Germinal center (tissue), 1 donor: ENCODE measurements around the gene OTOGL.
A peak's percentile ranks its signal among the peaks of the same experiment; 100 is the strongest.
"Not testable (repeated sequence)": the region's sequence is repeated elsewhere in the genome, so short reads cannot be mapped to it uniquely, and the experiment has no call there.

Experiments
- DNase-seq: peaks from one replicate; pipeline ENCODE4 v3.0.0; 2012; ENCODE audit warnings: mixed read lengths, low spot score

OTOGL gene

DNA sequence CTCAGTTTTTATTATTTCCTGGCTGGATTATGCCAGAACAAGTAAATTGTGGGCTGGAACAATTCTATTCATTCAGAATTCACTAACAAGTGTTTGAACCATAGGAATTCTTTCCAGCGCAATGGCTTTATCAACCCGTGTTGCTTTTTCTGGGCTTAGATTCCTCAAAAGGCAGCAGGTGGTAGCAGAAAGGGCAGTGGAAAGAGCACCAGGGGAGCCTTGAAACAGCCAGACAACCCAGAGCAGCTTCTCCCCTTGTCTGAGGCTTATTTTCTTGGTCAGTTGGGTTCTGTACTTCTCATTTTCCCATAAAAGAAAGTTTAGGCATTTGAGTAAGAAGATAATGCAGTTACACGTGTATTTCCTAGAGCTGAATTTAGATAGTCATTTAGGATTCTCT is 130.7 kb downstream of the OTOGL start:
- no peak for DNase-seq

DNA sequence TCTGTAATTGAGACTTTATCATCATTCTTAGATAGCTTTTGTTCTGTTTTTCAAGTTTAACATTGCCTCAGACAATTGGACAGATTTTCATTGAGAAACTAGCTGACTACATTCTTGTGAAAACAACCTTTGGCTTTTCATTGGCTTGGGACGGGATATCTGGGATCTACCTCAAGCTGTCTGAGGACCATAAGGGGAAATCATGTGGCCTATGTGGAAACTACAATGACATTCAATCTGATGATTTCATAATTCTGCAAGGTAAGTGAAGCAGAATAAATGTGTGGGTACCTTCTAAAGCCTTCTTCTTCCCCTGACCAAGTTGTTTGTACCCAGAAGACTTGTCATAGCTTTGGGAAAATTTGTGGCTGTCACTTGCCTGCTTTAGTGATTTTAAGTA is 133.5 kb downstream of the OTOGL start:
- DNase-seq = no peak

DNA sequence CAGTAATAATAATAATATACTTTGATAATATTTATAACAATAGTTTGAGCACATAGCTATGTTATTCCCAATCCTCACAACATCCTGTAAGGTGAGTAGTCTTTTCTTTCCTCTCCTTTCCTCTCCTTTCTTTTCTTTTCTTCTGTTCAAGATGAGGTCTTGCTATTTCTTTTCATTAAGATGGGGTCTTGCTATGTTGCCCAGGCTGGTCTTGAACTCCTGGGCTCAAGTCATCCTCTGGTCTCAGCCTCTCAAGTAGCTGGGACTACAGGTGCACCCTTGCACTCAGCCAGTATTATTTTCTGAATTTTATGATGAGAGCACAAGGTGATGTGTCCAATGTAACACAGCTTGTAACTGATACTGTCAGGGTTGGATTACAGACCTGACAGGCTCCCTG is 134.6 kb downstream of the OTOGL start:
- DNase-seq = no peak

DNA sequence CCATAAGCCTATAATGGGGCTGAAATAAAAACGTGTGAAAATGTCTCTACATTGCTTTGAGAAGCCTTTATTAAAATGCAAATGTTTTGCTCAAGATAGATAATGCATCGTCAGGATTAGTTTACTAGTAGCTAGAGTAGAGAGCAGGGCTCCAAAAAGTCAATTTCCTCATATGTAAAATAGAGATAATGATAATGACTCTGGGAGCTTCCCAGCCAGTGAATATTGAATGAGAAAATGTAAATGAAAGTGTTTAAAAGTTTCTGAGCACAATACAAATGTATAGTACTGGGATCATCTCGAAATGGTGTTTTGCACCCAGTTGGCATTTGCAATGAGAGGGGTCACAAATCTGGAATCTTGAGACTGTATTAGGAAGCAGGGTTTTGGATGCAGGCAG is 135.3 kb downstream of the OTOGL start:
- no peak for DNase-seq

DNA sequence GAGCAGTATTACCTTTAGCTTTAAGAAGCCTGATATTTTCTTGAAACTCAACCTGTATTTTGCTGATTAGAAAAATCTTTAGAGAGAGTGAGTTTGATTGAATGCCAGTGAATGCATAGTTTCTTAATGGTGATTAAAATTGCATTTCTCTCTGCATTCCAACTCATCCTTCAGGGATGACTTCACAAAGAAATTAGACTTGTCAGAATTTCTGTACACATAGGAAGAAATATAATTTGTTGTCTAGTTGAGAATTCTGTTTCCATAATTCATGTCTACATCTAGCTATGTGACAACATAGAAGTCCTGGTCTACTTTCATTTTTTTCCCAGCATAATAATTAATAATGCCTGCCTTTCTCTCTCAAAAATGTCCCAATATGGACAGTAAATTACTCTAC is 136.6 kb downstream of the OTOGL start:
- DNase-seq = no peak

DNA sequence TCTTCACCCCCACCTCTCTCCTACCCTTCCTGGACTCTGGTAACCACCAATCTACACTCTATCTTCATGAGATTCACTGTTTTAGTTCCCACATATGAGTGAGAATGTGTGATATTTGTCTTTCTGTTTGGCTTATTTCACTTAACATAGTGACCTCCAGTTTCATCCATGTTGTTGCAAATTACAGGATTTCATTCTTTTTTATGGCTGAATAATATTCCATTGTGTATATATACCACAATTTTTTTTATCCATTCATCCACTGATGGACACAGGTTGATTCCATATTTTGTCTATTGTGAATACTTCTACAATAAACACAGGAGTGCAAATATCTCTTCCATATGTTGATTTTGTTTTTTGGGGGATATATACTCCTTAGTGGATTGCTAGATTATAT is 140.5 kb downstream of the OTOGL start:
- no peak for DNase-seq

DNA sequence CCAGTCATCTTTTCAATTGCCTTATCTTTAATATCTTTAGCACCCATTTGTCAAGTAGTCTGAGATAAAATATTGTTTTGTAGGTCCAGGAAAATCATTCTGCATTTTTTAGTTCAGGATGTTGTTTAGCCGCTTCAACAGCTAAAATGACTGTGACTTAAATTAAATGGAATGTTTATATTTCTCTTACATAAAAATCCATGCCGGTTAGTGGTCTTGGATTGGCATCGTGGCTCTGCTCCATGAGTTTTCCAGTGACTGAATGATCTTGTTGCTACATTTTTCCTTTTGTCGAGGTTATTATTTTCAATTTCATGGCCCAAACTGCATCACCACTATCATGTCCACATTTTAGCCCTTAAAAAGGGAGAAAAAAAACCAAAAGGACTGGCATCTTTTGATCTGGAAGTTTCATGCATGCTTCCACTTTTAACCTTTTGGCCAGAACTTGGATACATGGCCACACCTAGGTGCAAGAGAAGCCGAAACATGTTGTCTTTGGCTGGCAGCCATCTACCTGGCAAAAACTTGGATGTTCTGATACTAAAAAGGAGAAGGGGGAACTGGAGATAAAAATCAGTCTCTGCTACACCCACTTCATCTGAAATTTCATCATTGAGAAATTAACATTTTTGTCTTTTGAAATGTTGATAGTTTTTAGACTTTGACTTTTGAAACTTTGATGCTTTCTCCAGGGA is 142.4 kb downstream of the OTOGL start:
- DNase-seq = no peak

DNA sequence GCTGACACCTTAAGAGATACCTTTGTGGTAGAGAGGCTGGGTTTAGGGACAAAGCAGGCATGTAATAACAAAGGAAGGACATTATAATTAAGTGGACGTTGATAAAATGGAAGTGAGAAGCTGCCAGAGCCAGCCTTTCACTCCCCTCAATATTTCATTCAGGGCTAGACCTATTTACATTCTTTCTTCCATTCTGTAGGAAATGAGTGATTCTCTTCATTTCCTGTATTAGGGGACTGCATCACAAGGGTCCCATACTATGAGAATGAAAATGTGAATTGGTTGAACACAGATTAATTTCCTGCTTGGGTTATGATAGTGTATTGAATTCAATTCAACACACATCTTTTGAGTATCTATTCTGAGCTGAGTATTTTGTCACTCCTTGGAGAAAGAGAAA is 143.0 kb downstream of the OTOGL start:
- no peak for DNase-seq

DNA sequence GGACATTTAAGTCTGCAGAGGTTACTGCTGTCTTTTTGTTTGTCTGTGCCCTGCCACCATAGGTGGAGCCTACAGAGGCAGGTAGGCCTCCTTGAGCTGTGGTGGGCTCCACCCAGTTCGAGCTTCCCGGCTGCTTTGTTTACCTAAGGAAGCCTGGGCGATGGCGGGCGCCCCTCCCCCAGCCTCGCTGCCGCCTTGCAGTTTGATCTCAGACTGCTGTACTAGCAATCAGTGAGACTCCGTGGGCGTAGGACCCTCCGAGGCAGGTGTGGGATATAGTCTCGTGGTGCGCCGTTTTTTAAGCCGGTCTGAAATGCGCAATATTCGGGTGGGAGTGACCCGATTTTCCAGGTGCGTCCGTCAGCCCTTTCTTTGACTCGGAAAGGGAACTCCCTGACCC is 150.2 kb downstream of the OTOGL start:
- not testable (repeated sequence) for DNase-seq

DNA sequence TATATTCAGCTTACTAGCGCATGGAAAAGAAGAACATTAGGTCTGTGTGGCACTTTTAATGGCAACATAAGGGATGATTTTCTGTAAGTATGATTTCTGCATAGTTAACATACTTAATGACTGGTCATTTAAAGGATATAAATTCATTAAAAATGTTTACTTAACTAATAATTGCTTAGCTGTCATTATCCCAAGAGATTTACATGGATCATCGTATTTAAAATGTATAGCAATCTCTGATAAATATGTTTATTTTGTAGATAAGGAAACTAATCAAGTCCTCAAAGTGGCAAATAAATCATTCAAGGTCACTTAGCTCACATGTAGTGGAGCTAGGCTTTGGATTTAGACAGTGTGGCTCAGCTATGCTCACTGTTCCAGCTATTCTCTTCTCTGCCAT is 158.6 kb downstream of the OTOGL start:
- no peak for DNase-seq

DNA sequence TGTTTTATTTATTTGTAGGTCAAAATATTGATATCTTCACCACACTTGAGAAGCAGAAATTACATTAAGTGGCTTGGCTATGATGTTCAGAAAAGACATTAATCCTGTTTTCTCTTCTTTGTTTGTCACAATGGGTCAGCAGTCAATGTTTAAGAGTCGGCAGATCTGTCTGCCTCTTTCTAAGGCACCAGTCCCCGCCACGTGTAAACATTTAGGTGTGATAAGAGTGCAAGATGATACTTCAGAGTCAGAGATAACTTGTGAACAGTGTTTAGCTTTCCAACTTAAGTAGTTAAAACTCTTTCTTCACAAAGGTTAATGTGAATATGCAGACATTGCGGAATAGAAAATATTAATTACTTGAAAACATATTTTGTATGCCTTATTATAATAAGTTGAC is 160.9 kb downstream of the OTOGL start:
- no peak for DNase-seq

DNA sequence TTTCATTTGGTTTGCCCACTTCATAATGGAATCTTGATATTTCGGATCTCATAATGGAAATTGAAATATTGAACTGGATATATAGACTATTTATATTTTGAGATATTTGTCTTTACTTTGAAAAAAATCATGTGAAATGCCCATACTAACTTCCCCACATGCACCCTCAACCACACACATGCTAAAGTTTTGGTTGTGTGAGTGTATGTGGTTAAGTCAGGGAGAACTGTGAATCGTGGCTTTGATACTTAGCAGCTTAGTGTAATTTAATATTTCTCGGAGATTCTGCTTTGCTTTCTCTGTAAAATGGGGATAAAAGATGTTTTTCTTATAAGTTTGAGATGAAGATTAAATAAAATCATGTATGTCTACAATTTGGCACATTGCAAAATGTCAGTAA is 162.1 kb downstream of the OTOGL start:
- no peak for DNase-seq

DNA sequence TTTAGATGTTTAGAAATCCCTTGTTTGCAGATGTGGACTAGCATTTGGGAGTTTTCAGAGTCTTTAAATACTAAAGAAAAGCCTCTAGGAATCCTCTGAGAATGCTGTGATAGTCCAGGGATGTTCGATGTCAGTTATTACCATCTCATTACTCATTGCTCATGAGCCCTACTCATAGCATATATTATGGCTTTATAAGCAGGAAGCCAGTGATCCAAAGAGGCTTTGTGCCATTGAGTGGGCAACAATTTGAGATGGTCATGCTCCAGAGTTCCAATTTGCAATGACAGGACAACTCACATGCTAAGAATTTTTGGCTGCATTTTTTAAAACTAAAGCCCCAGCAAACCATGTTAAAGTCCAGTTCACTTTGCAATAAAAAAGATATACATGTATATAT is 163.0 kb downstream of the OTOGL start:
- DNase-seq = no peak

DNA sequence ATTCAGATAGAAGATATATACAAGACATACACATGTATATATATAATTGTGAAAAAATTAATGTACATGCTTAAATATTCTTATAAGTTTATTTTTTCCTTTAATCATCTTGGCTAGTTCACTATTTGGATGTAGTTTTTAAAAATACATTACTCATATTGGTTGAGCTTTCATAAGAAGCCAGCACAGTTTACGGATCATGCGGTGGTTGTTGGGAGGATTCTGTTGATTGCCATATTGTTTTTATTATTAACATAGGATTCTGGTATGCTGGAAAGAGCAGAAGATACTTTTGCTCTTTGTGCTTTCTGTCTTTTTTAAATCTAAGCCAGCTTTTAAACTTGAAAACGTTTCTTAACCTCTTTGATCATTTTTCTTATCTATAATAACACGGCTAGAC is 163.4 kb downstream of the OTOGL start:
- no peak for DNase-seq

DNA sequence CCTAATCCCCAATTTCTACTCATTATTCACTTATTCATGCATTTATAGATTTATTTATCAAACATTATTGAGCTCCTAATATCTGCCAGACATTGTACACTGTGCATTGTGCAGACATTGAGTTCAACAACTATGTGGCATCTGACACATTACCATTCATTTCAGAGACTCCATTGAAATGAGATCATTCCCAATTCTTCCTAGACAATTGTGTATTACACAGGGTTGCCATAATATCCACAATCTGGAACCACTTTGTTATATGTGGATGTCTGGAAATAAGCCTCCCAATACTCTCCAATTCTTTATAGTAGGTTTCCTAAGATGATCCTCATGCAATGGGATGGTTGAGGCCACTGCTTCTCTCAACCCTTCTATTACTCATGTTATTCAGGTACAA is 165.0 kb downstream of the OTOGL start:
- no peak for DNase-seq

DNA sequence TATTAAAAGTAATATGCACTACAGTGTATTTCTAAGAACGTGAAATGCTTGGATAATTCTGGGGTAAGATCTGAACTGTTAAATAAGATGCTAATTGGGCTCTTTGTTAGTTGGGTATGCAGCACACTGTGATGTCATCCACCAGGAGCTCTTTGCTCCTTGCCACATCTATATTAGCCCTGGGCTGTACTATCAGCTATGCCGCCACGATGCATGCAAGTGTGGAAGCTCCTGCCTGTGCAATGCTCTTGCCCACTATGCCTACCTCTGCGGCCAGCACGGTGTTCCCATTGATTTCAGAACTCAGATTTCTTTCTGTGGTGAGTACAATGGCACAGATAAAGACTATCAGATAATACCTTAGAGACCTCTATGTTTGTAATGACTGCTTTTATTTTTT is 165.6 kb downstream of the OTOGL start:
- DNase-seq = no peak

DNA sequence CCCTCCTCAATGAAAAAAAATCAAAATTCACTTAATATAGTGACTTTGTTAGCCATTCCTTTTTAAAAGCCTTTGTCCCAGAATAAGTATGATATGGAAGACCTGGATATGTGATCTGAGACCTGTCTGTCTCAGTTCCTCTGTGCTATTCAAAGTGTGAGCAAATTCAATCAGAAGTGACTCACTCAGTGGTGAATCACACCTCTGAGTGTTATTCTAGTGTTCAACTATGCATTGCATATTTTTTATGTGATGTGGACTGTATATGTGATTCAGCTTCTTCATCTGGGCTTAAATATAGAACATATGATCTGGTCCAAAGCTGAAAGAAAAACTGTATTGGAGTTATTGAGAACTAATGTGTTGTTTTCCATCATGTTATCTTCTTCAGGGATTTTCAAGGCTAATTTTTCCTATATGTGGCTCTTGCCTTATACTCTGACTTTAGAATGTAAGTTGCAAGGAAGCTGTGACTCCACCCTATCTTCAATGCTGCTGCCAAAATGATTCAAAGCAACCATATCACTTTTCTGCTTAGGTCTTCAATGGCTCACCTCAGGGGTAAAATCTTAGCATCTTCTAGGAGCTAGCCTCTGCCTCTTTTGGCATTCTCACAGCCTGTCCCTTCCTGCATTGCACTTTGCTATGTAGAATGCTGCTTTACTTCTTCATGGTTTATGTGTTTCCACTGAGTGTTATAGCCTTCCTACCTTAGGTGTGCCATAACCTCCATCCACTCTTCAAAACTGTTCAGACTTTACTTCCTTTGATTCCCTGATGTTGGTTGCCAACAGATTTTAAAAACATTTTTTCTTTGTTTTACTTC is 169.8 kb downstream of the OTOGL start:
- DNase-seq = no peak

DNA sequence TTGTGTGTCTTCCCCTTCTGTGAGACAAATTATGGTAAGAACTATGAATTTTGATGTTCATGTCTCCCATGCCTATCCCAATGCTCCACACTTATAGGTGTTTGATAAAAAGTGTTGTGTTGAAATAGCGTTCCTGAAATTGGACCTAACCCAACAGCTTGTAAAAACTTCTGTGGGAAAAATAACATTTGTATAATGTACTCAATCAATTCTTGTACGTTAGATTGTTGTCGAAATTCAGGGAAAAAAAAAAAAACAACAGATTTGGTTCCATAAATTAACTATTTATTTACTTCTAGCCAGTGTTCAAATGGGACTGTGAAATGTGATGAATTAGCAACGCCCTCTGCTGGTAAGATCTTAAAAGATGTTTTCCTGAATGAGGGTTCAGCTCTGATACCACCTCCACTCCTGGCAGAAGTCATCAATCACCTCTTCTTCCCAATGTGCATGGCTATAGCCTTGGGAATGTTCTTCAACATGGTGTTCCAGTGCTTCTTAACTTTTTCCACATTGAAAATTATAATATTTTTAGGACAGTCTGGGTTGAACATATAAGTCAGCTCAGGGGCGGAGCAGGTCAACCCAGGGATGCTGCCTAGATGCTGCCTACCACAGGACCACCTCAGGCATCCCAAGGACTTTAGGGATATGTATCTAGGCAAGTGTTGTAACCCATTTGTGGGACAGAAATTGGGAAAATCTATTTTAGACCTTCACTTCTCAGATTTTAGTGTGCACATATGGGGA is 170.6 kb downstream of the OTOGL start:
- peak; percentile 2 for DNase-seq

DNA sequence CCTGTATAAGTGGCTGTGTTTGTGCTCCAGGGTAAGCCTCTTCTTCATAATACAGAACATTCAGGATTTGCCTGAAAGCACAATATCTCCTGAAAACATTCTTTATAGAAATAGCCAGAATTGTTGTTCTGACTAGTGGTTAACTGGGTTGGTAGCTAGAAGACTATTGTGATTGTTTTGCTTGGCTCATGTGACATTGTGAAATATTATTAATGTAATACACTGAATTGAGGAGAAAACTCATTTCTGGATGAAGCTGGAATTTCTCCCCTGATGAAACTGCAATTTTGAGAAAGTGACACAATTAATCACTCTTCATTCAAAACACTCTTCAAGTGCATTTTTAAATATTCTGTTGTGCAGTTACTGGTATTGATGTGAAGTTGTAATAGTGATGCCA is 172.4 kb downstream of the OTOGL start:
- DNase-seq = no peak

DNA sequence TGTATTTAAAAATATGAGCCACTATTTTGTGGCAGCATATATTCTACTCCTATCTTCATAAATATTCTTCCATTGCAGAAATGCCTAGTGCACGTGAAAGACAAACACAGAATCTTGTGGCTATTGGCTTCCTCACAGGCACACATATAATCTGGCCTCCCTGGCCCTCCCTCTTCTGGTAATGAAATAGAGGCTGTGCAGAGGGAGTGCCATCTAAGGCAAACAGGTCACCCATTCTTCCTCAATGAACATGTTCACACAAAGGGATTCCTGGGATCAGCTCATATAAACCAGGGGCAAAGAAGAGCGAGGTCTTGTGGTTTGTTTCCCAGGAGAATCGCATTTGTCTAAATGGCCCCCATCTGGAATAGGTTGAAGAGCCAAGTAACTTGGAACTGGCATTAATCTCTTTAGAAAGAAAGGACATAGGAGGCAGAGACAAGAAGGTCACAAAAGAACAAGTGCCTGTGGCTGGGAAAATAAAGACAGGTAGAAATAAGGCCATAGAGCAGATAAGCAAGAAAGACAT is 173.1 kb downstream of the OTOGL start:
- DNase-seq = no peak

DNA sequence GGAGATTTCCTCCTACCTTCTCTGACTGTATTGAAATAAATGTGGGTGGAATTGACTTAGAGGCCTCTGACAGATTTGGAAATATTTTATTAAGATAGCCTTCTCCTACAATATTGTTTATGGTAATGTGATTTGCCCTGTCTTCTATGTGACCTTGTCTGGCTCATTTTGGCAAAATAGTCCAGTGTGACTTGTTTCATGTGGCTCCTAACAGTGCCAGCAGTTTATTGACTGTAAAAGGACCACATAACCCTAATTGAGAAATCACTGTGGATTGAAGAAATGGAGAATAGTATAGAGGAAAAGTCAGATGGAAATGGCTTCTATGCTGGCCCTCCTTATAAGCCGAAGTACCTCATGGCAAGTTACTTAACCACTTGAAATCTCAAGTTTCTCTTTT is 173.8 kb downstream of the OTOGL start:
- no peak for DNase-seq

DNA sequence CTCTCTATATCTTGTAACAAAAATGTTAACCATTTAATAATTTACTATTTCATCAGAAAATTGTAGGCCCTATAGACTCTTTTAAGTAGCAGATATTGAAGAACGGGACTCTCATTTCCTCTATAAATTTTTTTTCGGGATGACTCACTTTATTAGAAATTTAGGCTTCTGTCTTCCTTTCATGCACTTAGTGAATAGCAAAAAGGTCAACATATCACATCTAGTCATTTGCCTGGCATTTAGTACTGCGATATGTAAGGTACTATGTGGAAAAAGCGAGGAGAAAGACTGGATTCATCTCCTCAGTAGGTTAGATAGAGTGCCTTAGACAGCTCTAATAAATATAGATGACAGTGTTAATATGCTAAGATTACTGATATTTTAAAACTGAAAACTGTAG is 178.4 kb downstream of the OTOGL start:
- no peak for DNase-seq

DNA sequence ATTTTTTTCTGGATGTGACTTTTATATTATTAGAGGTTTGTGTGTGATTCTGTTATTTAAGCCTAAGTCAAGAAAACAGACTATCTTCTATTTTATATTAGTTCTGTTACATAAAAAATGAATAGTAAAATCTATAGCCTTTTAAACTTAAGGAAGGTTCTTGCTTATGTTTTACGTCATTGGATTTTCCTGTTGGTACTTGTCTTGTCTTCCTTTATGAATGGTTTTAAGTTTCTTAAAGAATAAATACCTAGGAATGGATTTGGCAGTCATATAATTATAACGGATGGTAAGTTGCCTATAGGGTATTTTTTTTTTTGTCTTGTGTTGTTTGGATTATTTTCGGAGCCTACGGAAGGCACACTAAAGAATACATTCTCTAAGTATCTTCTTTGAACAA is 182.9 kb downstream of the OTOGL start:
- no peak for DNase-seq
